ENCODE measurements around the gene SPAG5.

The SPAG5 gene

GRCh38 chr17:28569446-28569845, 29.4 kb downstream of the SPAG5 start:
- peak overlapping the region in 1 of 7 experiments; percentile 9 for H3K4me3 ChIP-seq (ENCODE audit: control insufficient read depth in 1 of 7, extremely low read depth in 1 of 7, insufficient read depth in 4 of 7, low read depth in 2 of 7, low read length in 6 of 7)
- ChIA-PET POLR2A (no interaction called here), CTCF (interaction anchor here (0.9 to 2.9 kb wide), 5 partner anchors 9 to 92 kb away, joined by 3 to 8 read pairs (median 3); partner anchors contain the start of genes SDF2 and SUPT6H)
- H3K9me3 ChIP-seq (ENCODE audit: control extremely low read depth in 1 of 5, control insufficient read depth in 4 of 5, insufficient read depth in 2 of 5, low read depth in 1 of 5, low read length in 4 of 5): no peaks in the 10 kb centered on the region
- no peak for DNase-seq
- H3K27ac ChIP-seq (ENCODE audit: insufficient read depth in 1 of 2, low read depth in 1 of 2, low read length in 2 of 2, poor library complexity in 1 of 2, severe bottlenecking in 2 of 2): no peak overlapping the region
- WGBS (ENCODE audit: insufficient coverage): 100% methylated on average over 1 of the region's 1 CpG
- H3K36me3 ChIP-seq (ENCODE audit: control insufficient read depth in 4 of 4, insufficient read depth in 4 of 4, low read length in 3 of 4): peaks cover 0 to 4% (median 2%) of the 10 kb centered on the region in 4 experiments
- peaks cover 8 to 35% (median 25%) of the 10 kb centered on the region in 4 experiments for H3K4me1 ChIP-seq (ENCODE audit: control extremely low read depth in 1 of 4, control insufficient read depth in 4 of 4, insufficient read depth in 4 of 4, low read length in 3 of 4)
- H3K27me3 ChIP-seq (replicated peaks in 2 of 5; ENCODE audit: control insufficient read depth in 4 of 5, insufficient read depth in 5 of 5, low read length in 4 of 5): no peaks in the 10 kb centered on the region

GRCh38 chr17:28567604-28568003, 31.2 kb downstream of the SPAG5 start:
- Histone ChIP-seq H3K36me3 (ENCODE audit: control insufficient read depth in 4 of 4, insufficient read depth in 4 of 4, low read length in 3 of 4) (peaks cover 9 to 15% (median 11%) of the 10 kb centered on the region in 4 experiments), H3K27ac (ENCODE audit: insufficient read depth in 1 of 2, low read depth in 1 of 2, low read length in 2 of 2, poor library complexity in 1 of 2, severe bottlenecking in 2 of 2) (peak overlapping the region in 1 of 2 experiments; percentile 37), H3K27me3 (replicated peaks in 2 of 5; ENCODE audit: control insufficient read depth in 4 of 5, insufficient read depth in 5 of 5, low read length in 4 of 5) (no peaks in the 10 kb centered on the region), H3K9me3 (ENCODE audit: control extremely low read depth in 1 of 5, control insufficient read depth in 4 of 5, insufficient read depth in 2 of 5, low read depth in 1 of 5, low read length in 4 of 5) (no peaks in the 10 kb centered on the region), H3K4me1 (ENCODE audit: control extremely low read depth in 1 of 4, control insufficient read depth in 4 of 4, insufficient read depth in 4 of 4, low read length in 3 of 4) (peaks cover 8 to 35% (median 25%) of the 10 kb centered on the region in 4 experiments), H3K4me3 (ENCODE audit: control insufficient read depth in 1 of 7, extremely low read depth in 1 of 7, insufficient read depth in 4 of 7, low read depth in 2 of 7, low read length in 6 of 7) (no peak overlapping the region)
- WGBS (ENCODE audit: insufficient coverage): 62% methylated on average over 3 of the region's 3 CpGs
- ChIA-PET POLR2A (no interaction called here), CTCF (interaction anchor here (1.1 to 2.9 kb wide), 3 partner anchors 11 to 73 kb away, joined by 3 to 8 read pairs (median 3); no protein-coding TSS in a partner anchor)
- DNase-seq: peak; percentile 23 to 59 (median 55)

DNA sequence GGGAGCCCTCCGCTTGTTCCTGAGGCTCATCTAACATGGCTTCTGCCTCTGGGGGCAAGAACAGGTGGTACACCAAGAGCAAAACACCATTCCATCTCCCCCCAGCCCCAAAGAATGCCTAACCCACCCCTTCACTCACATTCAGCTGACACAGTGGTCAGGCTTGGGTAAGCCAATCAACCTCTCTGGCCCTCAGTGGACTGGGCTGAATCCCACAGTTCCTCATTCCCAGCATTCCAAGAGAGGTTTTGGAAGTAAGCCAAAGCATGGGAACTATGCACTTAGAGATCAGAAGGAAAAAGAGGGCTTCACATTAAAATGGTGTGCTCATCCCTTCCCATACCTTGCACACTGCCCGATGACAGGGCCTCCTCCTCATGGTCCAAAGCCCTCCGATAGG, 35.4 kb downstream of the SPAG5 start:
- H3K9me3 ChIP-seq (ENCODE audit: control extremely low read depth in 1 of 5, control insufficient read depth in 4 of 5, insufficient read depth in 2 of 5, low read depth in 1 of 5, low read length in 4 of 5): no peaks in the 10 kb centered on the region
- H3K4me1 ChIP-seq (ENCODE audit: control extremely low read depth in 1 of 4, control insufficient read depth in 4 of 4, insufficient read depth in 4 of 4, low read length in 3 of 4): peaks cover 3 to 12% (median 6%) of the 10 kb centered on the region in 4 experiments
- ChIA-PET CTCF (no interaction called here), POLR2A (no interaction called here)
- no peak overlapping the region for H3K27ac ChIP-seq (ENCODE audit: insufficient read depth in 1 of 2, low read depth in 1 of 2, low read length in 2 of 2, poor library complexity in 1 of 2, severe bottlenecking in 2 of 2)
- WGBS (ENCODE audit: insufficient coverage): 100% methylated on average over 1 of the region's 3 CpGs
- peaks cover 12 to 44% (median 26%) of the 10 kb centered on the region in 4 experiments for H3K36me3 ChIP-seq (ENCODE audit: control insufficient read depth in 4 of 4, insufficient read depth in 4 of 4, low read length in 3 of 4)
- no peaks in the 10 kb centered on the region for H3K27me3 ChIP-seq (replicated peaks in 2 of 5; ENCODE audit: control insufficient read depth in 4 of 5, insufficient read depth in 5 of 5, low read length in 4 of 5)
- no peak overlapping the region for H3K4me3 ChIP-seq (ENCODE audit: control insufficient read depth in 1 of 7, extremely low read depth in 1 of 7, insufficient read depth in 4 of 7, low read depth in 2 of 7, low read length in 6 of 7)
- DNase-seq: no peak

GRCh38 chr17:28555022-28555421, 43.8 kb downstream of the SPAG5 start:
- Histone ChIP-seq H3K36me3 (ENCODE audit: control insufficient read depth in 4 of 4, insufficient read depth in 4 of 4, low read length in 3 of 4) (peaks cover 8 to 60% (median 53%) of the 10 kb centered on the region in 4 experiments), H3K27ac (ENCODE audit: insufficient read depth in 1 of 2, low read depth in 1 of 2, low read length in 2 of 2, poor library complexity in 1 of 2, severe bottlenecking in 2 of 2) (no peak overlapping the region), H3K4me3 (ENCODE audit: control insufficient read depth in 1 of 7, extremely low read depth in 1 of 7, insufficient read depth in 4 of 7, low read depth in 2 of 7, low read length in 6 of 7) (no peak overlapping the region), H3K9me3 (ENCODE audit: control extremely low read depth in 1 of 5, control insufficient read depth in 4 of 5, insufficient read depth in 2 of 5, low read depth in 1 of 5, low read length in 4 of 5) (no peaks in the 10 kb centered on the region), H3K4me1 (ENCODE audit: control extremely low read depth in 1 of 4, control insufficient read depth in 4 of 4, insufficient read depth in 4 of 4, low read length in 3 of 4) (peaks cover 2 to 13% (median 10%) of the 10 kb centered on the region in 4 experiments), H3K27me3 (replicated peaks in 2 of 5; ENCODE audit: control insufficient read depth in 4 of 5, insufficient read depth in 5 of 5, low read length in 4 of 5) (no peaks in the 10 kb centered on the region)
- DNase-seq: no peak
- ChIA-PET POLR2A (no interaction called here), CTCF (interaction anchor here (0.8 to 1.2 kb wide), 2 partner anchors 15 to 59 kb away, joined by 3 read pairs; no protein-coding TSS in a partner anchor)
- WGBS (ENCODE audit: insufficient coverage): 100% methylated on average over 2 of the region's 3 CpGs

DNA sequence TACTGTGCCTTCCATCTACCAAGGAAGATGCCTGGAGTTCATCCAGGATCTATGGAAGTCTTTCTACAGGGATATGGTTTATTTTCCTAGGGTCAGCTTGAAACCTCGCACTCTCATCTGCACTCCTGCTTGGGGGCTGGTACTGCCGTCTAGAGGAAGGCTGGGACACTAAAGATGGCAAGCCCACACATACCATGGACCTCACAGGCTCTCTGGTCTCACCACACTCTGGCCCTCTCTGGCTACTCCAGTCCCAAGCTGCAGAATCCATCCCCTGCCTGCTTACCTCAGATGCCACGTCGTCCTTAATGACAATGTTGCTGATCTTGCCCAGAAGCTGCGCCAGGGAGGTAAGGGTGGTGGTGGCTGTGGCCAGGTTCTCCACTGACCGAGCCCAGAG, 44.3 kb downstream of the SPAG5 start:
- POLR2A ChIA-PET: no interaction called here
- H3K36me3 ChIP-seq (ENCODE audit: control insufficient read depth in 4 of 4, insufficient read depth in 4 of 4, low read length in 3 of 4): peaks cover 8 to 55% (median 49%) of the 10 kb centered on the region in 4 experiments
- no peak for DNase-seq
- H3K27ac ChIP-seq (ENCODE audit: insufficient read depth in 1 of 2, low read depth in 1 of 2, low read length in 2 of 2, poor library complexity in 1 of 2, severe bottlenecking in 2 of 2): no peak overlapping the region
- H3K4me1 ChIP-seq (ENCODE audit: control extremely low read depth in 1 of 4, control insufficient read depth in 4 of 4, insufficient read depth in 4 of 4, low read length in 3 of 4): peaks cover 2 to 18% (median 12%) of the 10 kb centered on the region in 4 experiments
- H3K9me3 ChIP-seq (ENCODE audit: control extremely low read depth in 1 of 5, control insufficient read depth in 4 of 5, insufficient read depth in 2 of 5, low read depth in 1 of 5, low read length in 4 of 5): no peaks in the 10 kb centered on the region
- no peaks in the 10 kb centered on the region for H3K27me3 ChIP-seq (replicated peaks in 2 of 5; ENCODE audit: control insufficient read depth in 4 of 5, insufficient read depth in 5 of 5, low read length in 4 of 5)
- CTCF ChIA-PET: interaction anchor here (0.9 to 1.2 kb wide), 2 partner anchors 11 to 58 kb away, joined by 3 to 5 read pairs; no protein-coding TSS in a partner anchor
- WGBS (ENCODE audit: insufficient coverage): 96% methylated on average over 4 of the region's 6 CpGs
- no peak overlapping the region for H3K4me3 ChIP-seq (ENCODE audit: control insufficient read depth in 1 of 7, extremely low read depth in 1 of 7, insufficient read depth in 4 of 7, low read depth in 2 of 7, low read length in 6 of 7)

DNA sequence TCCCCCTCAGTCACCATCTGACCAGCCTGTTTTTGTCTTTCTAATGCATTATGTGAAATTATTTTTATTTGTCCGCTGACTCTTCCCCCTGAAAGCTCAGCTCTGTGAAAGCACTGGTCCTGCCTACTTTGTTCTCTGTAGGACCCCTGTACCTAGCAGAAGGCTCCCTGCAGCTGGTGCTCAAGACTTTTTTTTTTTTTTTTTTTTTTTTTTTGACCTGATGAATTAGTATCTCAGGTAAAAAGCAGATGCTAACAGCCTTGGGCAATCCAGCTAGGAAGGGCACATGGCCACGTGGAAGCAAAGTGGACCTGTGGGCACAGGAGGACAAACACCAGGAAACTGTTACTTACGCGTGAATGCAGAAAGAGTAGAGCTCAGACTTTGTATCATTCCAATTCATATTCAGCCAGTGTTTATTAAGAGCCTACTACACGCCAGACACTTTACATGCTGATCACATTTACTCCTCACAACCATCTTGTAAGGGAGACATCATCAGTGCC, 45.8 kb downstream of the SPAG5 start:
- Histone ChIP-seq H3K36me3 (ENCODE audit: control insufficient read depth in 4 of 4, insufficient read depth in 4 of 4, low read length in 3 of 4) (peaks cover 8 to 47% (median 42%) of the 10 kb centered on the region in 4 experiments), H3K4me3 (ENCODE audit: control insufficient read depth in 1 of 7, extremely low read depth in 1 of 7, insufficient read depth in 4 of 7, low read depth in 2 of 7, low read length in 6 of 7) (peak overlapping the region in 4 of 7 experiments; percentile 30 to 77 (median 43)), H3K27me3 (replicated peaks in 2 of 5; ENCODE audit: control insufficient read depth in 4 of 5, insufficient read depth in 5 of 5, low read length in 4 of 5) (no peaks in the 10 kb centered on the region), H3K4me1 (ENCODE audit: control extremely low read depth in 1 of 4, control insufficient read depth in 4 of 4, insufficient read depth in 4 of 4, low read length in 3 of 4) (peaks cover 2 to 28% (median 16%) of the 10 kb centered on the region in 4 experiments), H3K27ac (ENCODE audit: insufficient read depth in 1 of 2, low read depth in 1 of 2, low read length in 2 of 2, poor library complexity in 1 of 2, severe bottlenecking in 2 of 2) (no peak overlapping the region), H3K9me3 (ENCODE audit: control extremely low read depth in 1 of 5, control insufficient read depth in 4 of 5, insufficient read depth in 2 of 5, low read depth in 1 of 5, low read length in 4 of 5) (no peaks in the 10 kb centered on the region)
- ChIA-PET POLR2A (no interaction called here), CTCF (interaction anchor here (0.8 to 1.0 kb wide), 2 partner anchors 17 to 68 kb away, joined by 3 to 5 read pairs; no protein-coding TSS in a partner anchor)
- DNase-seq: no peak
- 91% methylated on average over 1 of the region's 5 CpGs for WGBS (ENCODE audit: insufficient coverage)

Data from common myeloid progenitor, CD34-positive (primary cell).